Neural crest cell (in vitro differentiated cells): Measurements from ENCODE around the gene SIM1. TPM values are rescaled to one million over a fixed set of nuclear protein-coding genes. Genes with fewer than 3 reads are reported as not detected.

Source experiments
- DNase-seq: peaks from one replicate; pipeline ENCODE4 v3.0.0; 2021; ENCODE audit warnings: low read depth, mixed read lengths, low spot score
- H3K27ac Mint-ChIP-seq: one replicate; pipeline ENCODE4 v1.8.0; 2021; ENCODE audit warnings: mild to moderate bottlenecking, mixed read lengths; ENCODE audit not compliant: unreplicated experiment
- H3K27me3 Mint-ChIP-seq: 2 replicates; pipeline ENCODE4 v1.8.0; 2021; ENCODE audit warnings: low read depth, mild to moderate bottlenecking, mixed read lengths
- H3K36me3 Mint-ChIP-seq: 2 replicates; pipeline ENCODE4 v1.8.0; 2021; ENCODE audit warnings: low read depth, mild to moderate bottlenecking, mixed read lengths
- H3K4me1 Mint-ChIP-seq: 2 replicates; pipeline ENCODE4 v1.8.0; 2021; ENCODE audit warnings: mixed read lengths
- H3K4me3 Mint-ChIP-seq: one replicate; pipeline ENCODE4 v1.8.0; 2021; ENCODE audit warnings: mild to moderate bottlenecking, mixed read lengths
- H3K9me3 Mint-ChIP-seq: 2 replicates; pipeline ENCODE4 v1.8.0; 2021; ENCODE audit warnings: mixed read lengths
- total RNA-seq: library from RNA; stranded (reverse); gene quantifications from 2 replicates; pipeline ENCODE4 v1.2.1, GENCODE V29; 2021
- TF ChIP-seq, protein P1 (sequence below): fragments of 200-600 bp; sonication (generic); conservative IDR thresholded peaks from 2 replicates; pipeline ENCODE4 v1.5.0; 2021; ENCODE audit warnings: antibody characterized with exemption, mild to moderate bottlenecking

Gene SIM1
- total RNA-seq, 1 donor from 2014 or later = 0.58 TPM

DNA sequence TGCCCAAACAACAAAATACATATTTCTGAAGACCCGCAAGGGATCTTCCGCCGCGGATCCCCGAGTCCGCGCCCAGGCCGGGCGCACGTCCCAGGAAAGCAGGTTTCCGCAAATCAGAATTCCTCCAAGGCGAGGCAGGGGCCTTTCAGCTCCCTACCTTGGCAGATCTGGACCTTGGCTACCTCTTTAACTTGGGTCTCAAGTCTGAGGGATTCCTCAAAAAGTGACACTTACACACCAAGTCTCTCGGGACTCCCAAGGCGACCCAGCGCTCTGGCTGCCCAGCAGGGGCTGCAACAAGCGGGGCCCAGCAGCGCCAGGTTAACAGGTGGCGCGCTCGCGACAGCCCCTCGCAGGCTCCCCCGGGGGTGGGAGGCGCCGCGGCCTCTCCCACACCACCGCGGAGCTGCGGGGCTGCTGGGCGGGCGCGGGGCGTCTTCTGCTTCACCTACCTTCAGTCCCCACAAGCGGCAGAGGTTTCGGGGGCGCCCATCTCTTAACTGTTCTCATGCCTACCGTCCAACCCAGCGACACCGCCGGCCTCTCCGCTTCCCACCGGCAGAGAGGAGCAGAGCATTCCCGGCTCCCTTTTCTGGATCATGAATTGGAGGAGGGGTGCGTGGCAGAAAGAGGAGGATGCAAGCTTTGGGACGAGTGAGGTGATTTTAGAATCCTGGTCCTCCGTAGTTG lies 414 bp downstream of the SIM1 start:
- no peak for DNase-seq
- no peak overlapping the region for H3K27ac Mint-ChIP-seq
- peaks cover 11% of the 10 kb centered on the region for H3K4me1 Mint-ChIP-seq
- peak overlapping the region; percentile 79 for H3K4me3 Mint-ChIP-seq
- H3K27me3 Mint-ChIP-seq = peaks cover 49% of the 10 kb centered on the region
- no peaks in the 10 kb centered on the region for H3K36me3 Mint-ChIP-seq
- TF ChIP-seq, protein P1, sequence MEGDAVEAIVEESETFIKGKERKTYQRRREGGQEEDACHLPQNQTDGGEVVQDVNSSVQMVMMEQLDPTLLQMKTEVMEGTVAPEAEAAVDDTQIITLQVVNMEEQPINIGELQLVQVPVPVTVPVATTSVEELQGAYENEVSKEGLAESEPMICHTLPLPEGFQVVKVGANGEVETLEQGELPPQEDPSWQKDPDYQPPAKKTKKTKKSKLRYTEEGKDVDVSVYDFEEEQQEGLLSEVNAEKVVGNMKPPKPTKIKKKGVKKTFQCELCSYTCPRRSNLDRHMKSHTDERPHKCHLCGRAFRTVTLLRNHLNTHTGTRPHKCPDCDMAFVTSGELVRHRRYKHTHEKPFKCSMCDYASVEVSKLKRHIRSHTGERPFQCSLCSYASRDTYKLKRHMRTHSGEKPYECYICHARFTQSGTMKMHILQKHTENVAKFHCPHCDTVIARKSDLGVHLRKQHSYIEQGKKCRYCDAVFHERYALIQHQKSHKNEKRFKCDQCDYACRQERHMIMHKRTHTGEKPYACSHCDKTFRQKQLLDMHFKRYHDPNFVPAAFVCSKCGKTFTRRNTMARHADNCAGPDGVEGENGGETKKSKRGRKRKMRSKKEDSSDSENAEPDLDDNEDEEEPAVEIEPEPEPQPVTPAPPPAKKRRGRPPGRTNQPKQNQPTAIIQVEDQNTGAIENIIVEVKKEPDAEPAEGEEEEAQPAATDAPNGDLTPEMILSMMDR = no peak
- H3K9me3 Mint-ChIP-seq = no peaks in the 10 kb centered on the region

DNA sequence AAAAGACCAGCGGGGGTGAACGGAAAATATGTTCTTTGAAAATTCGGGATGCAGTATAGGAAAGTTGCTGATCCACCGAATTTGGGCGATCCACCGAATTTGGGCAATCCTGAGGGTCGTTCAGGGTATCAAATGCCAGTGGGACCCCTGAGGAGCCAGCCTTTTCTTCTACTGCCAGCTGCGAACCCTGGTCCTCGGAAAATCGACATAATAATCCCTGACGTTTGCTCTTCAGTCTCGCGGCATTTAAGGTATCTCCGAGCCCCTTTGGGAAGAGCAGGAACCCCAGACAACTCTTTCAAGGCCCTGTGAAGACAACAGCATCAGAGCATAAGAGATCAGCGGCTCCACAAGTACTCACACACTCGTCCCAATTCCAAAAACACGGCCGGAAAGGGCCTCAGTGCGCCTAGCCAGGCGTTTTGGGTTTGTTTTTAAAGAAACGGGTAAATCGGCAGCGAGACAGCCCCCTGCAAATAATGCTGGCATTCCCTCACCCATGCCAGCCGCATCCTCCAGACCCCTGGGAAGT lies 1.0 kb downstream of the SIM1 start:
- H3K4me3 Mint-ChIP-seq = peak overlapping the region; percentile 25
- peaks cover 11% of the 10 kb centered on the region for H3K4me1 Mint-ChIP-seq
- TF ChIP-seq, protein P1 = no peak
- no peaks in the 10 kb centered on the region for H3K9me3 Mint-ChIP-seq
- no peaks in the 10 kb centered on the region for H3K36me3 Mint-ChIP-seq
- no peak for DNase-seq
- H3K27me3 Mint-ChIP-seq = peaks cover 43% of the 10 kb centered on the region
- H3K27ac Mint-ChIP-seq = no peak overlapping the region

DNA sequence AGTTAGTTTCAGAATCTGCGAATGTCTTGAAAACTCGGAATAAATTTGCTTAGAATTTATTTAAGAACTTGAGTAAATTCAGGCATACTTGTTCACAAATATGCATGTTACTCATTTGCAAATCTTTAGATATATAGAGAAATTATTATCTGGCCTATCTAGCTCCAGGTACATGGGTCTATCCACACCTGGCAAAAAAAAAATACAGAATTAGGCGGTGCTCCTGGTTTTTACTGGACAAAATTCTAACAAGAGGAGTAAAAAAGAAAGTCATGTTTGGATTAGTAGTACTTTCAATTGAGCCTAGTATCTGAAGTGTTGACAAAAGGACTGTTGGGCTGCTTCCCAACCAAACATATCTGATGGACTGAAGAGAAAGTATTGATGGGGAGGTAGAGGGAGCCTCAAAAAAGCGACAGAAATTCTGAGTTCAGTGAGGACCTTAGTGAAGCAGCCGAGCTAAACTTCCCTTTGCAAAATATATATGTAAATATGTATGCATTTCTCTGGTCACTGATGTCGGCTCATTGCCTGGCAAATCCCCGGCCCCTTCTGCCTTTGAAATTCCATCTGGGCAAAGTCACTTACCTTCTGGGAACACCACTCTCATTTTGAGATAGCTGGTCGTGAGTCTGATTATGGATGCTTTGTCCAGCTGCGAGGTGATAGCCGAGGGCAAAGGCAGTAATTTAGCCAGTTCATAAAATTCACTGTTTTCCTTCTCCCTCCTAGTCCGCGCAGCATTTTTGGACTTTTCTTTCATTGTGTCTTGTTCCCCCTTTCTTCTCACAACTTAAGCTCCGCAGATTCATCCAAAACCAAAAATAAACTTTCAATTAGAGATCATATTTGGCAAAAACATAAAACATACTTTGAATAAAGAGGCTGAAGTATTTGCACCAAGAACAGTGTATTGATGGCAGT lies 1.8 kb downstream of the SIM1 start:
- no peak overlapping the region for H3K27ac Mint-ChIP-seq
- H3K27me3 Mint-ChIP-seq = peaks cover 36% of the 10 kb centered on the region

DNA sequence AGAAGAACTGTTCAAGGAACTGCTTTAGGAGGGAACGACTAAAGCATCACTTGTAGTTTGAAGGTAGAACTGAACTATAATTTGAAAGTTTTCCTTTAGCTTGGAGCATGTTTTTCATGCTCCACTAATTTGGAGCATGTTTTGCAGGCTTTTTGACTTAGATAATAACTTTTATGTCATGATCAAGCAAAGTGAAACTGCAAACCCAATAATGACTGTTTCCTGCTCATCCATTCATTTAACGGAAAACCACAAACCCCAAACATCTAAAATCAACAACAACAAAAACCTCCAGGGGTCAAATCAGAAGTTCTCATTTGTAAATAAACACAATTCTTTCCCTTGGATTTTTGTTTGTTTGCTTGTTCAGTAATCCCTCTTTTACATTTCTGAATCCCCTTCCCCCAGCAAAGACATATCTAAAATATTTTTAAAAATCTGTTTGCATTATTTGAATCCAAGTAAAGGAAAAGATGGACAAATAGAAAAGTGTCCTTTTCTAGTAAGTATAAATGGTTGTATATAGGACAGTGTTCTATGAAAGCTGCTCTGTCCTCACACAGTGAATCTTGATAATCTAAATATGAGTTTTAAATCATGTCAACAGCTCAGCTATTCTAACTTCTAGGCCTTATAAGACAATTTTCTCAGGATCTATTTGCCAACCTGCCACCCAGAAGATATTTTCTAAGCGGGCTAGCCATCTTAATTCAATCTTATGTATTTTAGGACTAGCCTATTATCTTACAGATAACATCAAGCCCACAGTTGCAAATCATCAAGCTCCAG lies 2.6 kb downstream of the SIM1 start:
- Mint-ChIP-seq H3K27me3 (peaks cover 27% of the 10 kb centered on the region), H3K27ac (no peak overlapping the region), H3K9me3 (no peaks in the 10 kb centered on the region), H3K4me3 (peak overlapping the region; percentile 44), H3K36me3 (no peaks in the 10 kb centered on the region), H3K4me1 (peaks cover 15% of the 10 kb centered on the region)
- TF ChIP-seq, protein P1 = no peak
- DNase-seq = no peak

More for the DNA sequence above, 1.8 kb downstream of the SIM1 start:
- TF ChIP-seq, protein P1 = no peak
- Mint-ChIP-seq H3K4me3 (peak overlapping the region; percentile 25), H3K4me1 (peaks cover 12% of the 10 kb centered on the region), H3K36me3 (no peaks in the 10 kb centered on the region), H3K9me3 (no peaks in the 10 kb centered on the region)
- no peak for DNase-seq

DNA sequence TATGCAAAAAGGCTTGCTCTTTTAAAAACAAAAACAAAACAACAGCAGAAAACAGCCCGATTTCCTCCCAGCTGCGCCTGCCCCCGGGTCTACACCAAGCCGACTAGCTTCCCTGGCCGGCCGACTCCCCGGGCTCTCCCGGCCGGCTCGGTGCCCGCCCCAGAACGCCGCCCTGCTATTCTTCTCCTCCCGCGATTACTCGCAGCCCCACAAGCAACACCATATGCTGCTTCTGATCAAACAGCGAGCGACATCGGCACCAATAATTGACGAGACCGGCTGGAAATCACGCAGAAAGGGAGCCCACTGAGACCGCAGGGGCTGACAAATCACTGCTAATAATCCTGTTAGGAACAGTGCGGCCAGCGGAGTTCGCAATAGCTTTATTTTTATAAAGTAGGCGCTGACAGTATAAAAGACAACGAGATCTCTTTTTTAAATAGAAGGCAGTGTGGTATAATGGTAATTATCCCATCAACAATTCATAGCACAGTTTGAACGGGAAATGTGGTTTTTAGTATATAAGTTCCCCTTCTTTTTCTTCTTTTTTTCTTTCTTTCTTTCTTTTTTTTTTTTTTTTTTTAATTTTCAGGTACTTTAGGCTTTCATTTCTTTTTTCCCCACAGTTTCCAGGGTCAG lies 3.3 kb downstream of the SIM1 start:
- Mint-ChIP-seq H3K4me1 (peaks cover 13% of the 10 kb centered on the region), H3K27me3 (peaks cover 20% of the 10 kb centered on the region), H3K4me3 (peak overlapping the region; percentile 62), H3K36me3 (no peaks in the 10 kb centered on the region), H3K9me3 (no peaks in the 10 kb centered on the region), H3K27ac (no peak overlapping the region)
- TF ChIP-seq, protein P1 = no peak
- no peak for DNase-seq
